Activated CD4-positive, alpha-beta T cell treated with anti-CD3 and anti-CD28 coated beads for 36 hours (primary cell): Measurements from ENCODE around the gene SYNE4. TPM values are rescaled to one million over a fixed set of nuclear protein-coding genes. Genes with fewer than 3 reads are reported as not detected.

Source experiments
- ATAC-seq: fragments of 200-7000 bp; cut with Tn5 transposase; one replicate; pipeline ENCODE4 v1.10.0; 2021; ENCODE audit warnings: mild to moderate bottlenecking, moderate library complexity
- CTCF ChIA-PET: fragments of 350-600 bp; sonication (Branson Sonifier 250); formaldehyde crosslinking; loops from one replicate; lab custom pipeline; 2021; ENCODE audit warnings: antibody characterized with exemption; lab: Charles Lee
- POLR2A ChIA-PET: fragments of 350-600 bp; sonication (Branson Sonifier 250); formaldehyde crosslinking; loops from one replicate; lab custom pipeline; 2021; ENCODE audit warnings: antibody characterized with exemption, inconsistent platforms; lab: Charles Lee
- DNase-seq: peaks from one replicate; pipeline ENCODE4 v3.0.0-alpha.2; 2020
- H3K27ac Mint-ChIP-seq: one replicate; pipeline ENCODE4 v1.8.0; 2021; ENCODE audit warnings: mixed read lengths
- H3K27me3 Mint-ChIP-seq: one replicate; pipeline ENCODE4 v1.8.0; 2021; ENCODE audit warnings: mixed read lengths
- H3K36me3 Mint-ChIP-seq: one replicate; pipeline ENCODE4 v1.8.0; 2021; ENCODE audit warnings: low read depth, mixed read lengths
- H3K4me1 Mint-ChIP-seq: one replicate; pipeline ENCODE4 v1.8.0; 2021; ENCODE audit warnings: mixed read lengths
- H3K4me3 Mint-ChIP-seq: one replicate; pipeline ENCODE4 v1.8.0; 2021; ENCODE audit warnings: mild to moderate bottlenecking, moderate library complexity, mixed read lengths
- H3K9me3 Mint-ChIP-seq: one replicate; pipeline ENCODE4 v1.8.0; 2021; ENCODE audit warnings: low read depth, mixed read lengths
- intact Hi-C, 2 experiments: fragments of 100-400 bp; cut with DNase I in 1 of 2; cut with micrococcal nuclease in 1 of 2; formaldehyde crosslinking; loops; one replicate each; pipeline versions ENCODE4 v1.14.2 to v1.15.1; 2022 to 2024; cut with DNase I, micrococcal nuclease
- total RNA-seq, 2 experiments: library from RNA; stranded (reverse); gene quantifications; one replicate each; pipeline ENCODE4 v1.2.3, GENCODE V29; 2021

SYNE4 gene
- 1 to 10 TPM; 1.6 to 1.7 TPM for total RNA-seq

- H3K4me1 Mint-ChIP-seq, result peaks cover 19% of the 10 kb centered on the region
- H3K27ac Mint-ChIP-seq, result no peak within 1 kb of the TSS
- no peak for DNase-seq
- no peak for ATAC-seq
- H3K27me3 Mint-ChIP-seq, result no peaks in the 10 kb centered on the region
- no peaks in the 10 kb centered on the region for H3K9me3 Mint-ChIP-seq
- peak within 1 kb of the TSS; percentile 35 for H3K4me3 Mint-ChIP-seq
- ChIA-PET CTCF (interaction anchor here (0.6 to 0.8 kb wide), 2 partner anchors 12 to 48 kb away, joined by 3 read pairs; no protein-coding TSS in a partner anchor), POLR2A (interaction anchor here (0.5 kb wide), 1 partner anchor 368 kb away, joined by 5 read pairs; no protein-coding TSS in a partner anchor)
- intact Hi-C loops, result no loop called here
- H3K36me3 Mint-ChIP-seq, result peaks cover 5% of the 10 kb centered on the region
Observed at GRCh38 chr19:36008336-36008978, at the start of gene SYNE4. Gene SYNE4, minus strand, starts transcription at chr19:36008813. Its CDS starts 132 bp downstream, at chr19:36008681.

- Mint-ChIP-seq H3K36me3 (peaks cover 2% of the 10 kb centered on the region), H3K4me1 (peaks cover 14% of the 10 kb centered on the region), H3K27ac (peak within 1 kb of the TSS; percentile 97), H3K27me3 (no peaks in the 10 kb centered on the region), H3K4me3 (peak within 1 kb of the TSS; percentile 92), H3K9me3 (no peaks in the 10 kb centered on the region)
- intact Hi-C loops, result loop anchor here (1.0 to 5.0 kb wide), 25 partner anchors 38 to 473 kb away; partner anchors contain the start of genes ALKBH6 (in 2 of the 2), SDHAF1 (in 2 of the 2), TBCB (in 2 of the 2) and ARHGAP33 (in 1 of the 2)
- ChIA-PET CTCF (interaction anchor here (0.6 to 1.3 kb wide), 4 partner anchors 26 to 114 kb away, joined by 3 to 5 read pairs (median 4); partner anchors contain the start of gene ALKBH6), POLR2A (interaction anchor here (1.2 kb wide), 1 partner anchor 60 kb away, joined by 5 read pairs; the partner anchor contains the start of genes POLR2I and TBCB)
- peak; percentile 97 for DNase-seq
- ATAC-seq, result peak; percentile 81
Observed at GRCh38 chr19:36054733-36055686, 46.4 kb upstream of the SYNE4 start, which contains the start of gene WDR62. Gene WDR62, plus strand, starts transcription at chr19:36054897. Its CDS starts 75 bp downstream, at chr19:36054972.

GRCh38 chr19:36054119-36054732, 45.6 kb upstream of the SYNE4 start, which contains the start of gene THAP8:
Gene THAP8, minus strand, starts transcription at chr19:36054285. Its CDS starts 68 bp downstream, at chr19:36054217.
- Mint-ChIP-seq H3K4me3 (peak within 1 kb of the TSS; percentile 92), H3K9me3 (no peaks in the 10 kb centered on the region), H3K36me3 (no peaks in the 10 kb centered on the region), H3K27me3 (no peaks in the 10 kb centered on the region), H3K27ac (peak within 1 kb of the TSS; percentile 97), H3K4me1 (peaks cover 14% of the 10 kb centered on the region)
- intact Hi-C loops, result loop anchor here (1.0 to 5.0 kb wide), 25 partner anchors 39 to 474 kb away; partner anchors contain the start of genes ALKBH6 (in 2 of the 2), SDHAF1 (in 2 of the 2), TBCB (in 2 of the 2) and ARHGAP33 (in 1 of the 2)
- POLR2A ChIA-PET, result interaction anchor here (1.0 to 1.2 kb wide), 2 partner anchors 61 to 160 kb away, joined by 3 to 5 read pairs; partner anchors contain the start of genes POLR2I, TBCB, ZNF146 and ZNF565
- ATAC-seq (peak; percentile 91), DNase-seq (peak; percentile 100)
- CTCF ChIA-PET, result interaction anchor here (0.6 to 1.3 kb wide), 6 partner anchors 27 to 307 kb away, joined by 3 to 5 read pairs (median 3); partner anchors contain the start of genes ALKBH6 and TBCB

- POLR2A ChIA-PET, result no interaction called here
- Mint-ChIP-seq H3K36me3 (no peaks in the 10 kb centered on the region), H3K27ac (no peak overlapping the region), H3K27me3 (no peaks in the 10 kb centered on the region), H3K4me1 (peaks cover 14% of the 10 kb centered on the region), H3K4me3 (no peak overlapping the region), H3K9me3 (no peaks in the 10 kb centered on the region)
- DNase-seq, result no peak
- CTCF ChIA-PET, result no interaction called here
- intact Hi-C loops, result loop anchor here (5.0 kb wide), 2 partner anchors 54 to 326 kb away; partner anchors contain the start of genes SDHAF1 (in 1 of the 2) and ZFP14 (in 1 of the 2)
- no peak for ATAC-seq
Observed at GRCh38 chr19:36051637-36052036, 43.0 kb upstream of the SYNE4 start.

GRCh38 chr19:36051236-36051635, 42.6 kb upstream of the SYNE4 start:
- Mint-ChIP-seq H3K4me3 (no peak overlapping the region), H3K27me3 (no peaks in the 10 kb centered on the region), H3K9me3 (no peaks in the 10 kb centered on the region), H3K36me3 (no peaks in the 10 kb centered on the region), H3K27ac (no peak overlapping the region), H3K4me1 (peaks cover 12% of the 10 kb centered on the region)
- no peak for ATAC-seq
- intact Hi-C loops, result loop anchor here (5.0 kb wide), 2 partner anchors 54 to 326 kb away; partner anchors contain the start of genes SDHAF1 (in 1 of the 2) and ZFP14 (in 1 of the 2)
- ChIA-PET POLR2A (no interaction called here), CTCF (no interaction called here)
- peak; percentile 16 for DNase-seq

- Mint-ChIP-seq H3K4me3 (no peak overlapping the region), H3K36me3 (peaks cover 4% of the 10 kb centered on the region), H3K9me3 (no peaks in the 10 kb centered on the region), H3K27me3 (no peaks in the 10 kb centered on the region), H3K4me1 (peaks cover 4% of the 10 kb centered on the region), H3K27ac (no peak overlapping the region)
- intact Hi-C loops, result no loop called here
- DNase-seq (no peak), ATAC-seq (no peak)
- ChIA-PET POLR2A (no interaction called here), CTCF (no interaction called here)
Observed at GRCh38 chr19:36049080-36049698, 40.6 kb upstream of the SYNE4 start.

DNA sequence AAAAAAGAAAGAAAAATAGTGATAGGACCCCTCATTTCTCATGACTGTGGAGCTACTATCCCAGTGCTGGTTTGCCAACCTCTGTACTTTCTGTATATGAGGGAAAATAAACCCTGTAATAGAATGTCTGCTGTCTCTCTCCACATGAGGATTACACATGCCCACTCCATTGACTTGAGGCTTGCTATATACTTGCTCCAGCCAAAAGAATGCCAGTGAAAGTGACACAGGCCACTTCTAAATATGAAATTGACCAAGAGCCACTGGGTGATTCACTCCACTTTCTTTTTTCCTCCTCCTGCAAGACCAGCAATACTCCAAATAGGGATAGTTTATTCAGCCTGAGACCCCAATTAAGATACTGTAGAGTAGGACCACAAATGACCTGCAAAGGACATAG, 39.2 kb upstream of the SYNE4 start:
- CTCF ChIA-PET, result interaction anchor here (0.6 kb wide), 1 partner anchor 257 kb away, joined by 3 read pairs; no protein-coding TSS in a partner anchor
- H3K4me3 Mint-ChIP-seq, result no peak overlapping the region
- no peaks in the 10 kb centered on the region for H3K27me3 Mint-ChIP-seq
- no peak overlapping the region for H3K27ac Mint-ChIP-seq
- ATAC-seq (no peak), DNase-seq (no peak)
- no peaks in the 10 kb centered on the region for H3K9me3 Mint-ChIP-seq
- intact Hi-C loops, result no loop called here
- no peaks in the 10 kb centered on the region for H3K4me1 Mint-ChIP-seq
- POLR2A ChIA-PET, result no interaction called here
- peaks cover 4% of the 10 kb centered on the region for H3K36me3 Mint-ChIP-seq

GRCh38 chr19:36046443-36047050, 37.9 kb upstream of the SYNE4 start:
- no peaks in the 10 kb centered on the region for H3K4me1 Mint-ChIP-seq
- DNase-seq (no peak), ATAC-seq (no peak)
- no peak overlapping the region for H3K4me3 Mint-ChIP-seq
- POLR2A ChIA-PET, result no interaction called here
- intact Hi-C loops, result no loop called here
- H3K9me3 Mint-ChIP-seq, result no peaks in the 10 kb centered on the region
- H3K27ac Mint-ChIP-seq, result no peak overlapping the region
- H3K27me3 Mint-ChIP-seq, result no peaks in the 10 kb centered on the region
- H3K36me3 Mint-ChIP-seq, result peaks cover 4% of the 10 kb centered on the region
- CTCF ChIA-PET, result no interaction called here

DNA sequence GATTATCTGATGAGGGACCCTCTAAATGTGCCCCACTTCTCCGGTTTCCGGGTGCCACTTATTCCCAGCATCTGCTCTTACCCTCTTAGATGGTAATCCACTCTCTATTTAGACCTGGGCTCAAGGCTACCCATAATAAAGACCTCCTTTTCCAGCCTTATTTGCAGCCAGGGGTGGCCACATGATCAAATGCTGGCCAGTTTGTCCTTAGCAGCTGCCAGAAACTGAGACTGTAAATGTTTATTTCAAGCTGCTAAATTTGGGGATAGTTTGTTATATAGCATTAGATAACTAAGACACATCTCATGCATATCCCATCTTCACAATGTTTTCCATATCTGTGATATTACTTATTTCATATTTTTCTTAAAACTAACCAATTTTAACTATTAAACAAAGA, 35.3 kb upstream of the SYNE4 start:
- H3K4me1 Mint-ChIP-seq, result no peaks in the 10 kb centered on the region
- ATAC-seq (no peak), DNase-seq (no peak)
- peaks cover 9% of the 10 kb centered on the region for H3K36me3 Mint-ChIP-seq
- ChIA-PET POLR2A (no interaction called here), CTCF (no interaction called here)
- H3K4me3 Mint-ChIP-seq, result no peak overlapping the region
- intact Hi-C loops, result no loop called here
- H3K27me3 Mint-ChIP-seq, result no peaks in the 10 kb centered on the region
- no peaks in the 10 kb centered on the region for H3K9me3 Mint-ChIP-seq
- H3K27ac Mint-ChIP-seq, result no peak overlapping the region

DNA sequence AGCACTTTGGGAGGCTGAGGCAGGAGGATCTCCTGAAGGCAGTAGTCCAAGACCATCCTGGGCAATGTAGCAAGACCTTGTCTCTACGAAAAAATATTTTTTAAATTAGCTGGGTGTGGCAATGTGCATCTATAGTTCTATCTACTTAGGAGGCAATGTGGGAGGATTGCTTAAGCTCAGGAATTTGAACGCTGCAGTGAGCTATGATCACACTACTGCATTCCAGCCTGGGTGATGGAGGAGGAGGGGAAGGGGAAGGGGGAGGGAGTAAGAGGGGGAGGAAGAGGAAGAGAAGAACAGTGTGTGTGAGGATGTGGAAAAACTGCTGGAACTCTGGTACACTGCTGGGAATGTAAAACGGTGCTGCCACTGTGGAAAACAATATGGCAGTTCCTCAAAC, 33.2 kb upstream of the SYNE4 start:
- ChIA-PET CTCF (no interaction called here), POLR2A (no interaction called here)
- Mint-ChIP-seq H3K9me3 (no peaks in the 10 kb centered on the region), H3K36me3 (peaks cover 9% of the 10 kb centered on the region), H3K27ac (no peak overlapping the region), H3K4me1 (peaks cover 5% of the 10 kb centered on the region), H3K27me3 (no peaks in the 10 kb centered on the region), H3K4me3 (no peak overlapping the region)
- intact Hi-C loops, result no loop called here
- DNase-seq (no peak), ATAC-seq (no peak)
